WTC11 (cell line): Measurements from ENCODE around the gene EPB41. TPM values are rescaled to one million over a fixed set of nuclear protein-coding genes. Genes with fewer than 3 reads are reported as not detected.
A peak's percentile ranks its signal among the peaks of the same experiment; 100 is the strongest.

Experiments used
- ATAC-seq: fragments of 200-7000 bp; cut with Tn5 transposase; 2 replicates; pipeline ENCODE4 v1.10.0; 2021; ENCODE audit warnings: mild to moderate bottlenecking, moderate library complexity
- CTCF ChIA-PET: fragments of 300-600 bp; sonication (Branson Sonifier 250); formaldehyde crosslinking; loops from one replicate; lab custom pipeline; 2021; ENCODE audit warnings: antibody characterized with exemption; lab: Charles Lee
- POLR2A ChIA-PET: fragments of 350-600 bp; sonication (Branson Sonifier 250); formaldehyde crosslinking; loops from one replicate; lab custom pipeline; 2021; ENCODE audit warnings: antibody characterized with exemption; lab: Charles Lee
- DNase-seq: peaks from one replicate; pipeline ENCODE4 v3.0.0; 2021; ENCODE audit warnings: low spot score
- H3K27ac Mint-ChIP-seq: 2 replicates; pipeline ENCODE4 v1.8.0; 2021; ENCODE audit warnings: mixed read lengths
- H3K27me3 Mint-ChIP-seq: 2 replicates; pipeline ENCODE4 v1.8.0; 2021; ENCODE audit warnings: low read depth, mild to moderate bottlenecking, moderate library complexity, mixed read lengths
- H3K36me3 Mint-ChIP-seq: 2 replicates; pipeline ENCODE4 v1.8.0; 2021; ENCODE audit warnings: mixed read lengths
- H3K4me1 Mint-ChIP-seq: 2 replicates; pipeline ENCODE4 v1.8.0; 2022; ENCODE audit warnings: mixed read lengths
- H3K4me3 Mint-ChIP-seq: 2 replicates; pipeline ENCODE4 v1.8.0; 2021; ENCODE audit warnings: mild to moderate bottlenecking, moderate library complexity, mixed read lengths
- H3K9me3 Mint-ChIP-seq: 2 replicates; pipeline ENCODE4 v1.8.0; 2021; ENCODE audit warnings: mixed read lengths
- ATF1 ChIP-seq: sonication (generic); formaldehyde crosslinking; IDR thresholded peaks from 2 replicates; pipeline ENCODE4 v1.8.1; 2023; ENCODE audit warnings: mild to moderate bottlenecking, moderate library complexity, missing genetic modification reagents
- IRF2 ChIP-seq: sonication (generic); formaldehyde crosslinking; IDR thresholded peaks from 2 replicates; pipeline ENCODE4 v1.8.0; 2022; ENCODE audit warnings: low read depth, missing genetic modification reagents, borderline replicate concordance
- MXD4 ChIP-seq: fragments of 250-450 bp; sonication (Bioruptor Pico); IDR thresholded peaks from 2 replicates; pipeline ENCODE4 v1.8.0; 2021; ENCODE audit warnings: mild to moderate bottlenecking, moderate library complexity, borderline replicate concordance
- NFE2L1 ChIP-seq: sonication (generic); formaldehyde crosslinking; IDR thresholded peaks from 2 replicates; pipeline ENCODE4 v1.8.1; 2023; ENCODE audit warnings: missing genetic modification reagents
- NR3C1 ChIP-seq: sonication (generic); formaldehyde crosslinking; conservative IDR thresholded peaks from 2 replicates; pipeline ENCODE4 v1.8.1; 2023; ENCODE audit warnings: low read depth, mild to moderate bottlenecking, missing genetic modification reagents
- SOX15 ChIP-seq: fragments of 250-450 bp; sonication (Bioruptor Pico); IDR thresholded peaks from 2 replicates; pipeline ENCODE4 v1.9.0; 2021; ENCODE audit warnings: mild to moderate bottlenecking
- TP53 ChIP-seq: sonication (generic); formaldehyde crosslinking; IDR thresholded peaks from 2 replicates; pipeline ENCODE4 v1.8.1; 2023; ENCODE audit warnings: mild to moderate bottlenecking, missing genetic modification reagents
- ZNF121 ChIP-seq: sonication (generic); formaldehyde crosslinking; IDR thresholded peaks from 2 replicates; pipeline ENCODE4 v1.8.0; 2023; ENCODE audit warnings: missing genetic modification reagents
- ZNF138 ChIP-seq: sonication (generic); formaldehyde crosslinking; conservative IDR thresholded peaks from 2 replicates; pipeline ENCODE4 v1.8.1; 2022; ENCODE audit warnings: mild to moderate bottlenecking, moderate library complexity, missing genetic modification reagents
- total RNA-seq: library from RNA; stranded (reverse); gene quantifications from 3 replicates; pipeline ENCODE4 v1.2.3, GENCODE V29; 2021
- TF ChIP-seq, protein P1 (sequence below): sonication (generic); formaldehyde crosslinking; IDR thresholded peaks from 2 replicates; pipeline ENCODE4 v1.8.1; 2022; ENCODE audit warnings: mild to moderate bottlenecking, missing genetic modification reagents, moderate library complexity, borderline replicate concordance
- TF ChIP-seq, protein P2 (sequence below): sonication (generic); formaldehyde crosslinking; IDR thresholded peaks from 2 replicates; pipeline ENCODE4 v1.8.1; 2023; ENCODE audit warnings: mild to moderate bottlenecking, missing genetic modification reagents, moderate library complexity
- TF ChIP-seq, protein P3 (sequence below): sonication (generic); formaldehyde crosslinking; IDR thresholded peaks from 2 replicates; pipeline ENCODE4 v1.8.0; 2022; ENCODE audit warnings: mild to moderate bottlenecking, missing genetic modification reagents
- TF ChIP-seq, protein P4 (sequence below): sonication (generic); formaldehyde crosslinking; IDR thresholded peaks from 2 replicates; pipeline ENCODE4 v1.8.1; 2023; ENCODE audit warnings: mild to moderate bottlenecking, moderate library complexity, missing genetic modification reagents
- TF ChIP-seq, protein P5 (sequence below): sonication (generic); formaldehyde crosslinking; IDR thresholded peaks from 2 replicates; pipeline ENCODE4 v1.8.1; 2023; ENCODE audit warnings: mild to moderate bottlenecking, missing genetic modification reagents
- TF ChIP-seq, protein P6 (sequence below): fragments of 250-450 bp; sonication (Bioruptor Pico); IDR thresholded peaks from 2 replicates; pipeline ENCODE4 v1.9.0; 2021; ENCODE audit warnings: mild to moderate bottlenecking
- TF ChIP-seq, protein P7 (sequence below): fragments of 250-450 bp; sonication (Bioruptor Pico); conservative IDR thresholded peaks from 2 replicates; pipeline ENCODE4 v1.9.0; 2021; ENCODE audit warnings: mild to moderate bottlenecking

Gene EPB41
- total RNA-seq, 1 experiment from 2014 or later: 85.0 TPM

DNA sequence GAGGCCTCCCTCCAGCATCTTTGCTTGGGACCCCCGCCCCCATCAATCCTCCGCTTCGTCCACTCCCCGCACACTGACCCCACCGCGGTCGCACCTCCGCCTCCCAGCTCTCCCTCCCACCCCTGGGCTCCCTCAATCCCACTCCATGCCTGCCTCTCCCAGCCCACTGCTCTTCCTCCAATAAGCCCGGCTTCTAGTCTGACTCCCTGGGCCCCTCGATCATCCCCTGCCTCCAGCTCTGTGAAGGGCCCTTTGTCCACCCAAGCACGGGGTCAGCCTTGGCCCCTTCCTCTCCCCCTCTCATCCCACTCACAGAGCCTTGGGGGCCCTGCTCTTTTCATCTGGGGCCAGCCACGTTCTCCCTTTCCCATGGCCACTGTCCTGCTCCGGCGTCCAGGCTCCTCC lies 210.9 kb downstream of the EPB41 start:
- ATAC-seq (no peak), DNase-seq (no peak)
- CTCF ChIA-PET: interaction anchor here (0.6 to 6.3 kb wide), 13 partner anchors 12 to 389 kb away, joined by 4 to 45 read pairs (median 9); partner anchors contain the start of genes SRSF4 and YTHDF2
- Mint-ChIP-seq H3K9me3 (no peaks in the 10 kb centered on the region), H3K27ac (peak overlapping the region; percentile 54), H3K27me3 (peaks cover 23% of the 10 kb centered on the region), H3K4me3 (peak overlapping the region; percentile 65), H3K4me1 (peaks cover 14% of the 10 kb centered on the region), H3K36me3 (no peaks in the 10 kb centered on the region)
- POLR2A ChIA-PET: interaction anchor here (1.4 to 1.7 kb wide), 3 partner anchors 42 to 241 kb away, joined by 4 to 6 read pairs (median 5); no protein-coding TSS in a partner anchor
- TF ChIP-seq NFE2L1: peak; percentile 54; the same call in 1 of the 2 replicates
- TF ChIP-seq ZNF138 (CRISPR knock-in tag): no peak

DNA sequence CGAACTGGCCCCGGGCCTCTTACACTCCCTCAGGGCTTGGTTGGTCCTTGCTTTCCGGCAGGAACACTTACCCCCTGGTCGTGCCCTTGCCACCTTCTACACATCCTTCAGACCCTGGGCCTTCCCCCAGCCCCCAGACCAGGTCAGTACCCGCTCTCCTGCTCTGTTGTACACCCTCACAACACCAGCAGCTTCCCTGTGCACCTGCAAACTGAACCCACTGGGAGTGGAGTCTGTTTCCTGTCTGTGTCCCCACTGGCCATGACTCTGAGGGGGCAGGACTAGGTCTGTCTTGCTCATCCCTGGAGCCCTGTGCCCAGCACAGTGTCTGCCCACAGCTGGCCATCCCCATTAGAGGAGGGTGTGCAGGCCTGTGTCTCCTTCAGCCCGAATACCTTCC lies 211.4 kb downstream of the EPB41 start:
- H3K4me1 Mint-ChIP-seq: peaks cover 12% of the 10 kb centered on the region
- POLR2A ChIA-PET: interaction anchor here (1.5 kb wide), 1 partner anchor 72 kb away, joined by 4 read pairs; no protein-coding TSS in a partner anchor
- H3K27ac Mint-ChIP-seq: peak overlapping the region; percentile 54
- no peaks in the 10 kb centered on the region for H3K9me3 Mint-ChIP-seq
- no peaks in the 10 kb centered on the region for H3K36me3 Mint-ChIP-seq
- H3K4me3 Mint-ChIP-seq: peak overlapping the region; percentile 65
- DNase-seq: no peak
- ATAC-seq: no peak
- CTCF ChIA-PET: interaction anchor here (1.4 to 6.3 kb wide), 7 partner anchors 12 to 249 kb away, joined by 5 to 45 read pairs (median 18); partner anchors contain the start of gene SRSF4
- TF ChIP-seq, protein P1, sequence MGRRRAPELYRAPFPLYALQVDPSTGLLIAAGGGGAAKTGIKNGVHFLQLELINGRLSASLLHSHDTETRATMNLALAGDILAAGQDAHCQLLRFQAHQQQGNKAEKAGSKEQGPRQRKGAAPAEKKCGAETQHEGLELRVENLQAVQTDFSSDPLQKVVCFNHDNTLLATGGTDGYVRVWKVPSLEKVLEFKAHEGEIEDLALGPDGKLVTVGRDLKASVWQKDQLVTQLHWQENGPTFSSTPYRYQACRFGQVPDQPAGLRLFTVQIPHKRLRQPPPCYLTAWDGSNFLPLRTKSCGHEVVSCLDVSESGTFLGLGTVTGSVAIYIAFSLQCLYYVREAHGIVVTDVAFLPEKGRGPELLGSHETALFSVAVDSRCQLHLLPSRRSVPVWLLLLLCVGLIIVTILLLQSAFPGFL (CRISPR knock-in tag): no peak
- TF ChIP-seq NR3C1: no peak
- TF ChIP-seq IRF2: 0 out of 2 replicates have a peak, but pooled peaks have one; percentile 32
- peaks cover 19% of the 10 kb centered on the region for H3K27me3 Mint-ChIP-seq

DNA sequence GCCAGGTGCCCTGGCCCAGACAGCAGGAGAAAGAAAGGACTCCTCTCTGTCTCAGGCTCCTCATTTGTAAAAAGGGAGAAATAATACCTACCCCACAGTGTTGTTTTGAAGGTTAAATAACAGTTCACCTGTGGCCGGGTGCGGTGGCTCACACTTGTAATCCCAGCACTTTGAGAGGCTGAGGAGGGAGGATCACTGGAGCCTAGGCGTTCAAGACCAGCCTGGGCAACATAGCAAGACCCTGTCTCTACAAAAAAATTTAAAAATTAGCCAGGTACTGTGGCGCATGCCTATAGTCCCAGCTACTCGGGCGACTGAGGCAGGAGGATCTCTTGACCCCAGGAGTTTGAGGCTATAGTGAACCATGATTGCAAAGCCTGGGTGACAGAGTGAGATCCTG lies 211.8 kb downstream of the EPB41 start:
- CTCF ChIA-PET: interaction anchor here (0.8 to 3.0 kb wide), 2 partner anchors 9 to 55 kb away, joined by 4 to 28 read pairs; partner anchors contain the start of gene SRSF4
- H3K27ac Mint-ChIP-seq: peak overlapping the region; percentile 54; the same call in 1 of the 2 replicates
- H3K36me3 Mint-ChIP-seq: no peaks in the 10 kb centered on the region
- ATAC-seq (no peak), DNase-seq (no peak)
- H3K9me3 Mint-ChIP-seq: no peaks in the 10 kb centered on the region
- TF ChIP-seq ZNF121: peak; percentile 66; the same call in 1 of the 2 replicates
- TF ChIP-seq, protein P2, sequence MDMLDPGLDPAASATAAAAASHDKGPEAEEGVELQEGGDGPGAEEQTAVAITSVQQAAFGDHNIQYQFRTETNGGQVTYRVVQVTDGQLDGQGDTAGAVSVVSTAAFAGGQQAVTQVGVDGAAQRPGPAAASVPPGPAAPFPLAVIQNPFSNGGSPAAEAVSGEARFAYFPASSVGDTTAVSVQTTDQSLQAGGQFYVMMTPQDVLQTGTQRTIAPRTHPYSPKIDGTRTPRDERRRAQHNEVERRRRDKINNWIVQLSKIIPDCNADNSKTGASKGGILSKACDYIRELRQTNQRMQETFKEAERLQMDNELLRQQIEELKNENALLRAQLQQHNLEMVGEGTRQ (CRISPR knock-in tag): no peak
- H3K4me1 Mint-ChIP-seq: peaks cover 12% of the 10 kb centered on the region
- POLR2A ChIA-PET: no interaction called here
- H3K4me3 Mint-ChIP-seq: peak overlapping the region; percentile 65
- peaks cover 16% of the 10 kb centered on the region for H3K27me3 Mint-ChIP-seq

DNA sequence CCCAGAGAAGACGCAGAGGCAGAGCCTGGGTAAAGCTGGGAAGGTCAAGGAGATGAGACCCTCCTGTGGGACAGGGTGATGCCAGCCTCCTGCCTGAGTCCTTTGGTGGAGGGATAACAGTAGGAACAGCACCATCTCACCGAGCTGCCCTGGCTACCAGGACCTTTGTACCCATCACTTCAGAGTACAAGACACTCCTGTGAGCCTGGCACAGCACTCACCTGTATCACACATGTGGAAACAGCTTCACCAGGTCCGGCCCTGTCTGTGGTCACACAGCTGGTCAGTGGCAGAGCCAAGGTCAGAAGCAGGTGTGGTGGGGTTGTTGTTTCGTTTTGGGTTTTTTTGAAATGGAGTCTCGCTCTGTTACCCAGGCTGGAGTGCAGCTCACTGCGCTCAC lies 214.4 kb downstream of the EPB41 start:
- POLR2A ChIA-PET: no interaction called here
- CTCF ChIA-PET: interaction anchor here (0.7 to 1.1 kb wide), 2 partner anchors 69 to 247 kb away, joined by 3 to 6 read pairs; no protein-coding TSS in a partner anchor
- H3K9me3 Mint-ChIP-seq: no peaks in the 10 kb centered on the region
- H3K36me3 Mint-ChIP-seq: no peaks in the 10 kb centered on the region
- DNase-seq (no peak), ATAC-seq (no peak)
- peaks cover 14% of the 10 kb centered on the region for H3K4me1 Mint-ChIP-seq
- H3K27me3 Mint-ChIP-seq: peaks cover 4% of the 10 kb centered on the region; the same call in 1 of the 2 replicates
- H3K27ac Mint-ChIP-seq: no peak overlapping the region
- no peak overlapping the region for H3K4me3 Mint-ChIP-seq
- TF ChIP-seq SOX15 (CRISPR knock-in tag) (no peak), TP53 (CRISPR knock-in tag) (no peak), ATF1 (CRISPR knock-in tag) (no peak), MXD4 (no peak)
- TF ChIP-seq, protein P3, sequence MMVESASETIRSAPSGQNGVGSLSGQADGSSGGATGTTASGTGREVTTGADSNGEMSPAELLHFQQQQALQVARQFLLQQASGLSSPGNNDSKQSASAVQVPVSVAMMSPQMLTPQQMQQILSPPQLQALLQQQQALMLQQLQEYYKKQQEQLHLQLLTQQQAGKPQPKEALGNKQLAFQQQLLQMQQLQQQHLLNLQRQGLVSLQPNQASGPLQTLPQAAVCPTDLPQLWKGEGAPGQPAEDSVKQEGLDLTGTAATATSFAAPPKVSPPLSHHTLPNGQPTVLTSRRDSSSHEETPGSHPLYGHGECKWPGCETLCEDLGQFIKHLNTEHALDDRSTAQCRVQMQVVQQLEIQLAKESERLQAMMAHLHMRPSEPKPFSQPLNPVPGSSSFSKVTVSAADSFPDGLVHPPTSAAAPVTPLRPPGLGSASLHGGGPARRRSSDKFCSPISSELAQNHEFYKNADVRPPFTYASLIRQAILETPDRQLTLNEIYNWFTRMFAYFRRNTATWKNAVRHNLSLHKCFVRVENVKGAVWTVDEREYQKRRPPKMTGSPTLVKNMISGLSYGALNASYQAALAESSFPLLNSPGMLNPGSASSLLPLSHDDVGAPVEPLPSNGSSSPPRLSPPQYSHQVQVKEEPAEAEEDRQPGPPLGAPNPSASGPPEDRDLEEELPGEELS (CRISPR knock-in tag): no peak
- TF ChIP-seq, protein P4, sequence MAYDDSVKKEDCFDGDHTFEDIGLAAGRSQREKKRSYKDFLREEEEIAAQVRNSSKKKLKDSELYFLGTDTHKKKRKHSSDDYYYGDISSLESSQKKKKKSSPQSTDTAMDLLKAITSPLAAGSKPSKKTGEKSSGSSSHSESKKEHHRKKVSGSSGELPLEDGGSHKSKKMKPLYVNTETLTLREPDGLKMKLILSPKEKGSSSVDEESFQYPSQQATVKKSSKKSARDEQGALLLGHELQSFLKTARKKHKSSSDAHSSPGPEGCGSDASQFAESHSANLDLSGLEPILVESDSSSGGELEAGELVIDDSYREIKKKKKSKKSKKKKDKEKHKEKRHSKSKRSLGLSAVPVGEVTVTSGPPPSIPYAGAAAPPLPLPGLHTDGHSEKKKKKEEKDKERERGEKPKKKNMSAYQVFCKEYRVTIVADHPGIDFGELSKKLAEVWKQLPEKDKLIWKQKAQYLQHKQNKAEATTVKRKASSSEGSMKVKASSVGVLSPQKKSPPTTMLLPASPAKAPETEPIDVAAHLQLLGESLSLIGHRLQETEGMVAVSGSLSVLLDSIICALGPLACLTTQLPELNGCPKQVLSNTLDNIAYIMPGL (CRISPR knock-in tag): no peak
- TF ChIP-seq, protein P1 (CRISPR knock-in tag): no peak
- TF ChIP-seq, protein P5, sequence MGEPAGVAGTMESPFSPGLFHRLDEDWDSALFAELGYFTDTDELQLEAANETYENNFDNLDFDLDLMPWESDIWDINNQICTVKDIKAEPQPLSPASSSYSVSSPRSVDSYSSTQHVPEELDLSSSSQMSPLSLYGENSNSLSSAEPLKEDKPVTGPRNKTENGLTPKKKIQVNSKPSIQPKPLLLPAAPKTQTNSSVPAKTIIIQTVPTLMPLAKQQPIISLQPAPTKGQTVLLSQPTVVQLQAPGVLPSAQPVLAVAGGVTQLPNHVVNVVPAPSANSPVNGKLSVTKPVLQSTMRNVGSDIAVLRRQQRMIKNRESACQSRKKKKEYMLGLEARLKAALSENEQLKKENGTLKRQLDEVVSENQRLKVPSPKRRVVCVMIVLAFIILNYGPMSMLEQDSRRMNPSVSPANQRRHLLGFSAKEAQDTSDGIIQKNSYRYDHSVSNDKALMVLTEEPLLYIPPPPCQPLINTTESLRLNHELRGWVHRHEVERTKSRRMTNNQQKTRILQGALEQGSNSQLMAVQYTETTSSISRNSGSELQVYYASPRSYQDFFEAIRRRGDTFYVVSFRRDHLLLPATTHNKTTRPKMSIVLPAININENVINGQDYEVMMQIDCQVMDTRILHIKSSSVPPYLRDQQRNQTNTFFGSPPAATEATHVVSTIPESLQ (CRISPR knock-in tag): no peak
- TF ChIP-seq, protein P6, sequence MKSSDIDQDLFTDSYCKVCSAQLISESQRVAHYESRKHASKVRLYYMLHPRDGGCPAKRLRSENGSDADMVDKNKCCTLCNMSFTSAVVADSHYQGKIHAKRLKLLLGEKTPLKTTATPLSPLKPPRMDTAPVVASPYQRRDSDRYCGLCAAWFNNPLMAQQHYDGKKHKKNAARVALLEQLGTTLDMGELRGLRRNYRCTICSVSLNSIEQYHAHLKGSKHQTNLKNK (CRISPR knock-in tag): no peak
- TF ChIP-seq, protein P7, sequence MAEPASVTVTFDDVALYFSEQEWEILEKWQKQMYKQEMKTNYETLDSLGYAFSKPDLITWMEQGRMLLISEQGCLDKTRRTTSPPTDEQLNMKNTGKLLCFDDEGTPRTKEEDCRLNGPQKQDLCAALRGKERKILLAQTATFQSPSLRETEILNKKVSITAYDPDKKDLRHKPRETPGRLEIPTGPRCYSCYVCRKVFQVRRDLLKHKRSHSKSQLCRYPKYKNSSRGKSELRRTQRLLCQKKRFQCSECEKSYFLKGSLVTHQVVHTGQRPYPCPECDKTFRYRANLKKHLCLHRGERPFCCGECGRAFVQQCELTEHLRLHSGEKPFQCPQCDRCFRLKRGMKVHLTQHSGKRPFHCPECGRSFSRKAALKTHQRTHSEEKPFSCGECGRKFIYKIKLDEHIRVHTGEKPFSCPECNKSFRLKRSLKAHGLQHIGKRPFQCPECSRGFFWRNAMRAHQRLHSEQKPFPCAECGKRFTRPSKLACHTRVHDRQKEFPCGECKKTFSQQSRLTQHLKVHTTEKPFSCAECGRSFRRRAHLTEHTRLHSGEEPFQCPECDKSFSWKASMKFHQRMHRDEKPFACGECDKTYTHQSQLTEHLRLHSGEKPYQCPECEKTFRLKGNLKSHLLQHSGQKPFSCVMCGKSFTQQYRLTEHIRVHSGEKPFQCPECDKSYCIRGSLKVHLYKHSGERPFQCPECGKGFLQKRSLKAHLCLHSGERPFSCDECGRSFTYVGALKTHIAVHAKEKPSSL (CRISPR knock-in tag): no peak
